SK-N-SH (cell line): ENCODE results near the gene CMTM8. TPM values are rescaled to one million over a fixed set of nuclear protein-coding genes. Genes with fewer than 3 reads are reported as not detected.

Source experiments
- CTCF ChIA-PET: fragments of 300-600, 350-600 bp; formaldehyde crosslinking; extraction: SDS; loops from one replicate; lab custom pipeline; 2021; lab: Yijun Ruan, JAX
- POLR2A ChIA-PET: fragments of 350-600 bp; sonication (Branson Sonifier 250); formaldehyde crosslinking; extraction: SDS; loops from one replicate; lab custom pipeline; 2020; ENCODE audit warnings: antibody characterized with exemption, inconsistent platforms; lab: Yijun Ruan, JAX
- DNase-seq: peaks from one replicate; pipeline ENCODE4 v3.0.0; 2012
- H2AFZ ChIP-seq: fragments of 200-600 bp; sonication (generic); 2 replicates; pipeline ENCODE4 v1.8.1; 2016; ENCODE audit warnings: antibody characterized with exemption, mild to moderate bottlenecking, low read depth
- H3F3A ChIP-seq: fragments of 200-600 bp; sonication (generic); replicated peaks from 2 replicates; pipeline ENCODE3; 2016; ENCODE audit warnings: antibody characterized with exemption, mild to moderate bottlenecking; ENCODE audit not compliant: insufficient read depth
- H3K27ac ChIP-seq, 2 experiments: fragments of 200-500 bp in 1 of 2; fragments of 200-600 bp in 1 of 2; sonication (Bioruptor generic) in 1 of 2; sonication (generic), shearing (Covaris generic) in 1 of 2; 2 replicates each; pipeline versions ENCODE4 v1.5.1 to v1.6.1; 2014 to 2016; ENCODE audit warnings: low read depth in 2 of 2, inconsistent platforms in 1 of 2, low read length in 1 of 2, mild to moderate bottlenecking in 1 of 2, mixed read lengths in 1 of 2
- H3K27me3 ChIP-seq: fragments of 200-600 bp; sonication (generic), shearing (Covaris generic); 2 replicates; pipeline ENCODE4 v1.6.1; 2016; ENCODE audit warnings: mixed run types; ENCODE audit not compliant: insufficient read depth
- H3K36me3 ChIP-seq, 2 experiments: fragments of 200-500 bp in 1 of 2; fragments of 200-600 bp in 1 of 2; sonication (Bioruptor generic) in 1 of 2; sonication (generic) in 1 of 2; replicated peaks in 1 of 2; 2 replicates each; pipeline versions ENCODE3 to v1.5.1; 2014 to 2016; ENCODE audit warnings: low read length in 1 of 2, mild to moderate bottlenecking in 1 of 2; ENCODE audit not compliant: insufficient read depth in 2 of 2, control insufficient read depth in 1 of 2
- H3K4me1 ChIP-seq, 2 experiments: fragments of 200-500 bp in 1 of 2; fragments of 200-600 bp in 1 of 2; sonication (Bioruptor generic) in 1 of 2; sonication (generic), shearing (Covaris generic) in 1 of 2; 2 replicates each; pipeline versions ENCODE4 v1.5.1 to v1.6.1; 2014 to 2016; ENCODE audit warnings: low read depth in 1 of 2, low read length in 1 of 2, mixed run types in 1 of 2; ENCODE audit not compliant: insufficient read depth in 2 of 2, control insufficient read depth in 1 of 2
- H3K4me2 ChIP-seq: fragments of 200-600 bp; sonication (generic), shearing (Covaris generic); 2 replicates; pipeline ENCODE4 v1.6.1; 2017; ENCODE audit warnings: mixed run types
- H3K4me3 ChIP-seq, 2 experiments: fragments of 200-500 bp in 1 of 2; fragments of 200-600 bp in 1 of 2; sonication (Bioruptor generic) in 1 of 2; sonication (generic), shearing (Covaris generic) in 1 of 2; 2 replicates each; pipeline versions ENCODE4 v1.5.1 to v1.8.1; 2014 to 2016; ENCODE audit warnings: low read depth in 2 of 2, inconsistent platforms in 1 of 2, low read length in 1 of 2, mild to moderate bottlenecking in 1 of 2, mixed read lengths in 1 of 2, moderate library complexity in 1 of 2
- H3K79me2 ChIP-seq: fragments of 200-600 bp; sonication (generic); 2 replicates; pipeline ENCODE4 v1.8.1; 2017; ENCODE audit warnings: mild to moderate bottlenecking; ENCODE audit not compliant: insufficient read depth
- H3K9ac ChIP-seq: fragments of 200-600 bp; sonication (generic); 2 replicates; pipeline ENCODE4 v1.6.1; 2017; ENCODE audit warnings: mixed run types
- H3K9me2 ChIP-seq: fragments of 200-600 bp; sonication (generic); 2 replicates; pipeline ENCODE4 v1.6.1; 2017; ENCODE audit warnings: mixed run types
- H3K9me3 ChIP-seq: fragments of 200-600 bp; sonication (generic); 2 replicates; pipeline ENCODE4 v1.6.1; 2017; ENCODE audit warnings: mixed run types, mild to moderate bottlenecking, moderate library complexity
- H4K20me1 ChIP-seq: fragments of 200-600 bp; sonication (generic); 2 replicates; pipeline ENCODE4 v1.6.1; 2017; ENCODE audit warnings: mild to moderate bottlenecking, mixed run types; ENCODE audit not compliant: insufficient read depth
- CHD2 ChIP-seq: fragments of 150-350 bp; IDR thresholded peaks from 2 replicates; pipeline ENCODE4 v1.6.1; 2018; ENCODE audit warnings: low read length; ENCODE audit not compliant: partially characterized antibody
- CTCF ChIP-seq: fragments of 200-600 bp; sonication (generic); IDR thresholded peaks from 2 replicates; pipeline ENCODE4 v1.6.1; 2017; ENCODE audit warnings: antibody characterized with exemption, mild to moderate bottlenecking, moderate library complexity
- EP300 ChIP-seq, 2 experiments: IDR thresholded peaks; 2 replicates each; pipeline versions ENCODE4 v1.4.0 to v1.6.1; 2012; ENCODE audit warnings: borderline replicate concordance in 1 of 2, low read depth in 1 of 2, low read length in 1 of 2
- EZH2phosphoT487 ChIP-seq: fragments of 200-600 bp; sonication (generic); IDR thresholded peaks from 2 replicates; pipeline ENCODE4 v1.6.1; 2017; ENCODE audit warnings: low read depth, mixed run types, mild to moderate bottlenecking, antibody characterized with exemption, moderate library complexity, borderline replicate concordance
- FOXJ3 ChIP-seq: sonication (generic); formaldehyde crosslinking; IDR thresholded peaks from 2 replicates; pipeline ENCODE4 v1.5.1; 2020; ENCODE audit warnings: mild to moderate bottlenecking, missing genetic modification reagents
- FOXM1 ChIP-seq: IDR thresholded peaks from 2 replicates; pipeline ENCODE4 v1.4.0; 2012; ENCODE audit warnings: low read depth, mild to moderate bottlenecking
- GABPA ChIP-seq: IDR thresholded peaks from 2 replicates; pipeline ENCODE4 v1.4.0; 2012; ENCODE audit warnings: low read depth, mild to moderate bottlenecking
- MXI1 ChIP-seq: IDR thresholded peaks from 2 replicates; pipeline ENCODE4 v1.6.1; 2012; ENCODE audit warnings: mild to moderate bottlenecking, low read depth, low read length, improper control_type of control experiment
- NFIC ChIP-seq: IDR thresholded peaks from 2 replicates; pipeline ENCODE4 v1.4.0; 2012; ENCODE audit warnings: borderline replicate concordance
- NRF1 ChIP-seq: IDR thresholded peaks from 2 replicates; pipeline ENCODE4 v1.6.1; 2012; ENCODE audit warnings: low read depth, mild to moderate bottlenecking, low read length
- POLR2AphosphoS5 ChIP-seq: IDR thresholded peaks from 2 replicates; pipeline ENCODE4 v1.6.1; 2012; ENCODE audit warnings: low read depth, low read length
- RCOR1 ChIP-seq: fragments of 150-350 bp; IDR thresholded peaks from 2 replicates; pipeline ENCODE4 v1.6.1; 2017; ENCODE audit warnings: antibody characterized with exemption, low read length
- RFX5 ChIP-seq: IDR thresholded peaks from 2 replicates; pipeline ENCODE4 v1.6.1; 2012; ENCODE audit warnings: mild to moderate bottlenecking, improper control_type of control experiment, low read length
- RXRA ChIP-seq: IDR thresholded peaks from 2 replicates; pipeline ENCODE4 v1.4.0; 2012; ENCODE audit warnings: low read depth, mild to moderate bottlenecking, borderline replicate concordance
- SIN3A ChIP-seq: IDR thresholded peaks from 2 replicates; pipeline ENCODE4 v1.6.1; 2012; ENCODE audit warnings: low read depth, mild to moderate bottlenecking, low read length, moderate library complexity, borderline replicate concordance
- TAF1 ChIP-seq: IDR thresholded peaks from 2 replicates; pipeline ENCODE4 v1.6.1; 2012; ENCODE audit warnings: low read depth, mild to moderate bottlenecking, low read length, moderate library complexity, borderline replicate concordance
- USF1 ChIP-seq: IDR thresholded peaks from 2 replicates; pipeline ENCODE4 v1.4.0; 2012; ENCODE audit warnings: low read depth, borderline replicate concordance
- WGBS: methylation state at CpG from one replicate; pipeline ENCODE4 v1.1.6; 2017; ENCODE audit warnings: low lambda C conversion rate; 5-methylcytosine and 5-hydroxymethylcytosine counted together
- polyA plus RNA-seq, 3 experiments: library from polyadenylated mRNA; depleted of rRNA; stranded (reverse); fragments of >200 nt; gene quantifications; 2 replicates each; pipeline ENCODE4 v1.2.3, GENCODE V29; 2012
- TF ChIP-seq, protein P1 (sequence below): IDR thresholded peaks from 2 replicates; pipeline ENCODE4 v1.4.0; 2012; ENCODE audit warnings: low read depth, borderline replicate concordance
- TF ChIP-seq, protein P2 (sequence below): fragments of 150-350 bp; IDR thresholded peaks from 2 replicates; pipeline ENCODE4 v1.6.1; 2017; ENCODE audit warnings: antibody characterized with exemption, low read length, low read depth, borderline replicate concordance

CMTM8 gene
- polyA plus RNA-seq, 1 of the 3 experiments (the other 2 are of a cell fraction) = 9.7 TPM

DNA sequence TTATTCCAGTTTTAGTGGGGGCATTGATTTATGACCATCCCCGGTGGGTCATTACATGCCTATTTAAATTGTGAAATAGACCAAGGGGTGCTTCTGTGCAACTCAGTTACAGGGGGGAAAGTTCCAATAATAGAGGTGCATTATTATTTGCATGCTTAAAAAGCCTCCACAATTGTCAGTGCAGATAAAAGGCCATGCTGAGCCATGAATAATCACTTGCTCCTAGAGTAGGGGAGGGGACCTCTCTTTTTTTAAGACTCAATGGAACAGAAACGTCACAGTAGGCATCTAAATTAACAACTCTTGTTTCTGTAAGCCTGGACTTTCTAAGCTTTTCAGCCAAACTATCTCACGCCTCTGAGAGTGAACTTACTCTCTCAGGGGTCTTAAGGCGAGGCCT is 86.7 kb downstream of the CMTM8 start (continued):
- TF ChIP-seq NRF1 (no peak), FOXM1 (no peak)

DNA sequence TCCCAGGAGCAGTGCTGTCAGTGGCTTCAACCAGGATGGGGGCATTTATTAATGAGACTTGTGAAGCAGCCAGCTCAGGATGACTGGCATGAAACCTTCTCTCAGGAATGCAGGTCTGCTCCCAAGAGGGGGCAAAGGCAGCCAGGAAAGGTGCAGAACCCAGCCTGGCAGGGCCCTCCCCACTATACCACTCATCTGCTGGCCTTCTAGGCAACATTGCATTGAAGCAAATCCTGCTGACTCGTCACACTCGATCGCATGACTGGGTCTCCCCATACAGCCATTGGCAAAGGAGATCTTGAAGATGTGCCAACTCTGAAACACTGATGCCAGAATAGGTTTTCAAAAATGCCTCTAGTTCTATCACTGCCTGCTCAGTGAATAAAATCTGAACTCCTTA is 87.4 kb downstream of the CMTM8 start:
- Histone ChIP-seq H3K9ac (no peak overlapping the region), H2AFZ (no peak overlapping the region), H3K4me2 (no peak overlapping the region), H3K4me1 (no peaks in the 10 kb centered on the region), H3K4me3 (no peak overlapping the region), H4K20me1 (no peaks in the 10 kb centered on the region; the same call in 1 of the 2 replicates), H3K36me3 (no peaks in the 10 kb centered on the region), H3K27me3 (no peaks in the 10 kb centered on the region), H3K79me2 (no peaks in the 10 kb centered on the region), H3F3A (no peaks in the 10 kb centered on the region), H3K9me2 (no peaks in the 10 kb centered on the region), H3K27ac (no peak overlapping the region), H3K9me3 (no peaks in the 10 kb centered on the region)
- no peak for DNase-seq
- POLR2A ChIA-PET = no interaction called here
- CTCF ChIA-PET = interaction anchor here (0.9 to 1.1 kb wide), 3 partner anchors 23 to 49 kb away, joined by 3 read pairs; no protein-coding TSS in a partner anchor
- WGBS = 88% methylated on average over 3 of the region's 3 CpGs
- TF ChIP-seq POLR2AphosphoS5 (no peak), RXRA (no peak), FOXJ3 (no peak), EP300 (IDR thresholded peaks at IDR 0.05; ENCODE audit: borderline replicate concordance in 1 of 2, low read depth in 1 of 2, low read length in 1 of 2) (no peak), CHD2 (no peak), CTCF (no peak), RCOR1 (no peak), GABPA (no peak), MXI1 (no peak), EZH2phosphoT487 (no peak), RFX5 (no peak), NFIC (no peak), SIN3A (no peak), TAF1 (no peak), USF1 (no peak)
- TF ChIP-seq, protein P1, sequence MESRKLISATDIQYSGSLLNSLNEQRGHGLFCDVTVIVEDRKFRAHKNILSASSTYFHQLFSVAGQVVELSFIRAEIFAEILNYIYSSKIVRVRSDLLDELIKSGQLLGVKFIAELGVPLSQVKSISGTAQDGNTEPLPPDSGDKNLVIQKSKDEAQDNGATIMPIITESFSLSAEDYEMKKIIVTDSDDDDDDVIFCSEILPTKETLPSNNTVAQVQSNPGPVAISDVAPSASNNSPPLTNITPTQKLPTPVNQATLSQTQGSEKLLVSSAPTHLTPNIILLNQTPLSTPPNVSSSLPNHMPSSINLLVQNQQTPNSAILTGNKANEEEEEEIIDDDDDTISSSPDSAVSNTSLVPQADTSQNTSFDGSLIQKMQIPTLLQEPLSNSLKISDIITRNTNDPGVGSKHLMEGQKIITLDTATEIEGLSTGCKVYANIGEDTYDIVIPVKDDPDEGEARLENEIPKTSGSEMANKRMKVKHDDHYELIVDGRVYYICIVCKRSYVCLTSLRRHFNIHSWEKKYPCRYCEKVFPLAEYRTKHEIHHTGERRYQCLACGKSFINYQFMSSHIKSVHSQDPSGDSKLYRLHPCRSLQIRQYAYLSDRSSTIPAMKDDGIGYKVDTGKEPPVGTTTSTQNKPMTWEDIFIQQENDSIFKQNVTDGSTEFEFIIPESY = no peak
- TF ChIP-seq, protein P2, sequence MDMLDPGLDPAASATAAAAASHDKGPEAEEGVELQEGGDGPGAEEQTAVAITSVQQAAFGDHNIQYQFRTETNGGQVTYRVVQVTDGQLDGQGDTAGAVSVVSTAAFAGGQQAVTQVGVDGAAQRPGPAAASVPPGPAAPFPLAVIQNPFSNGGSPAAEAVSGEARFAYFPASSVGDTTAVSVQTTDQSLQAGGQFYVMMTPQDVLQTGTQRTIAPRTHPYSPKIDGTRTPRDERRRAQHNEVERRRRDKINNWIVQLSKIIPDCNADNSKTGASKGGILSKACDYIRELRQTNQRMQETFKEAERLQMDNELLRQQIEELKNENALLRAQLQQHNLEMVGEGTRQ = no peak
